Dermis microvascular lymphatic vessel endothelial cell (primary cell): ENCODE measurements around the gene PHACTR2. TPM values are rescaled to one million over a fixed set of nuclear protein-coding genes. Genes with fewer than 3 reads are reported as not detected.

Source experiments
- DNase-seq, 2 donors: peaks; one replicate each; pipeline versions ENCODE4 v3.0.0 to v3.0.0-alpha.2; 2010; ENCODE audit warnings: low read depth in 2 of 2
- total RNA-seq: library from RNA; depleted of rRNA; stranded (reverse); fragments of >200 nt; gene quantifications from 2 replicates; pipeline ENCODE4 v1.2.1, GENCODE V29; 2014

The PHACTR2 gene
- total RNA-seq, 1 donor from 2014 or later, result 163 TPM

DNA sequence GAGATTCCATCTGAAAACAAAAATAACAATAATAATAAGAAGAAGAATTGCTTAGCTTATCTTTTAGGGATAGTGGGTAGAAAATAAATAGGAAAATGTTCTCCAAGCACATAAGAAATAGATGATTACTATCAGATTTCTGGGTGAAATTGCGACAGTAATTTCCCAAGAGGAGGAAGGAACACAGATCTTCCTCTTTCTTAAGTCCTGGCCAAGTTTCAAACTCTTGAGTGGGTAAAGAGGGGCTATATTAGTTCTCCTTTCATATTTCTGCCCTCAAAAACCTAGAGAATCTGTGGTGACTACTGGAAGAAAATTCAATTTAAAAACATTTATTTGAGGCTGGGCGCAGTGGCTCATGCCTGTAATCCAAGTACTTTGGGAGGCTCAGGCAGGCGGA is 63.7 kb downstream of the PHACTR2 start:
- DNase-seq, result no peak

DNA sequence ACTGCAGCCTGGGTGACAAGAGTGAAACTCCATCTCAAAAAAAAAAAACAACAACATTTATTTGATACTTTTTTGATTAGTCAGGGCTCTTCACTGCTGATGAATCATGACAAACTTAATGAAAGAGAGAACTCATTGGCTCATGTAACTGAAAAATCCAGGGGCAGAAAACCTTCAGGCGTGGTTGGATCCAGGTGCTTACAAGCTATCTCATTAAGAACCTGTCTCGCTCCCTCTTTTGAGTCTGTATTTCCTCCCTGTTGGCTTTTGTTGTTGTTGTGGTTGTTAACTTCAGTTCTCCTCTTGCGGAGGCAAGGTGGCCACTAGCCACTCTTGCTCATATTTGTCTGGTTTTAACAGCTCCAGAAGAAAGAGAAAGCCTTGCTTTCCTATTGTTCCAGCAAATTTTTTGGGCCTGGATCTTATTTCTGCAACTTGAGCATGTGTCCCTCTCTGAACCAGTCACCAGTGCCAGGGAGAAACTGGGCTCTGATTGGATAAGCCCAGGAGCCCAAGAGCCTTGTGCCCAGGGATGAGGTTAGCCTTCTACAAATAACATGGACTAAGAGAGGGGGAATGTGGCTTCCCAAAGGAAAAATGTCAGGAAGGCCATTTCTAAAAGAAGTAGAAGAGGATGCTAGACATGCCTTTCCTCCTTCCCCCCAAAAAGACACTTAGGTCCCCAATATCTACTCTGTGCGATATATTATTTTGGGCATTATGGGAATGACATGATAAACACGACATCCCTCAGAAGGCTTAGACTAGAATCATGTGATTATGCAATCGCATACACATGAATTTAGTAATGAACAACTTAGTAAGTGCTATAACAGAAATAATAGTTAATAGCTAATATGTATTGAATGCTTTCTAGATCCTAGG is 64.5 kb downstream of the PHACTR2 start:
- no peak for DNase-seq

DNA sequence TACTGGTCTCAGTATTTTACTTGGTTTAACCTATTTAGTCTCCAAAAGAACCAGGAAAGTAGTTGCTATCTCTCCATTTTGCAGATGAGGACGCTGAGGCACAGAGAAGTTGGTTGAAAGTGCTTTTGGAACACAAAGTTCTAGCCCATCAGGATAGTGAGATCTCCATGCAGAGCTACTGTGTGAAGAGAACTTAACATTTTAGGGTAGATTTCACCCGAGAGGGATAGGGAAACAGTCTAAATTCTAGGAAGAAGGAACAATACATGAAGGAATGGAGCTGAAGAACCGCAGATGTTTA is 65.1 kb downstream of the PHACTR2 start:
- no peak for DNase-seq

DNA sequence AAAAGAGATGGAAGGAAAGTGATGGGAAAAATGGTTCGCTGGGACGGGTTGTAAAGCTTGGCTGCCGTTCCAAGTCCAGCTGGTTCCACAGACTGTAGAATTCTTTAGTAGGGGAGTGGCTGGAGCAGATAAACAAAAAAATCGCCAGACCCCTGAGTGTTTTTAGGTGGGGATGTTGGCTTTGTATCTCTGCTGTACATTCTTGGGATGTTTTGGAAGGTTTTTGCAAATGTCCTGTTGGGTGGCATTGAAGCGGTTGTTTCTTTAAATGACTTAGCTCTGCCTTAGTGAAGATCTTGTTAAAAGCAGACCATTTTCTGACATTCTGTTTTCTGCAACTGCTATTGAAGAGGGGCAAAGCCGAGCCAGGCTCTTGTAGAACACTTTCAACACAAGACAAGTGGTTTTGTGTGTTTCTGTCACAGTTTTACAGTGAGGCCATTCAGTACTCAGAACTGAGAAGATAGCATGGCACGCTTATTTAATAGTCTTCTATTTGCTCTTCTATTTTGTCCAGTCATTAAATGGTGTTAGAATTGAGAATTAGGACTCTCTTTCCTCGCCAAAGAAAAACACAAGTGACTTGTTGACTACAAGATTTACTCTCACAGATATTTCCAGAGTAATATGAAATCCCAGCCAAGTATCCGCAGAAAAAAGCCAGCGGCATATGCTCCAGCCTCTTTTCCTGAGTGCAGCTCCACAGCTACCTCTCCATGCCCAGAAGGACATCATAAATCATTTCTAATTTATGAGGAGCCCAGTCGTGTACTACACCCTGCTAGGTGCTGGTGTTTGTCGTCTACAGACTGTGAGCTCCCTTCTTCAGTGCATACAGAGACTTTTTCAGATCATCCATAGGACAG is 65.8 kb downstream of the PHACTR2 start:
- DNase-seq, result no peak

DNA sequence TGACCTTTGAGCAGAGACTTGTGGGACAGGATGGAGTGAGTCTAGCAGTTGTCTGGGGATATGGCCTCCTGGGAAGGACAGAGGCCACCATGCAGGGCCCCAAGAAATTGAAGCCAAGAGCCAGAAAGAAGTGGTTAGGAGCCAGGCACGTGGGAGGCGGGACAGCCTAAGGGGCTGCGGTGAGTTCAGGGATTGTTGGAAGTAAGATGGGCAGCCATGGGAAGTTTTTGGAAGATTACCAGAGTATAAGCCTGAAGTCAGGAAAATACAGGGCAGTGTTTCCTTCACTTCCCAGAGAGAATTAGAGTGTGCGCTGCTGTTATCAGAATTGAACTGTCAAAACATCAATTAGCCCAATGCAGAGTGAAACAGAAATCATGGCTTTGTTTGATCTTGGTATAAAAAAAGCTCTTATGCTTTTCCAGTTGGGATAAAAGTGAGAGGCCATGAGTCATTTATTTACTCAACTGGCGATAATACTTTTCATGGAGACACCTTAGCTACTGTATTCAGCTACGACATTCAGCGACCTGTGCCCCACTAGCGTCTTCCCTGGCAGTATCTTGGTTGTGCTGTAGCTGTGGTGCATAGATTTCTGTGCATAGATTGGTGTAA is 66.9 kb downstream of the PHACTR2 start:
- peak in 1 of 2 donors; percentile 27 for DNase-seq

DNA sequence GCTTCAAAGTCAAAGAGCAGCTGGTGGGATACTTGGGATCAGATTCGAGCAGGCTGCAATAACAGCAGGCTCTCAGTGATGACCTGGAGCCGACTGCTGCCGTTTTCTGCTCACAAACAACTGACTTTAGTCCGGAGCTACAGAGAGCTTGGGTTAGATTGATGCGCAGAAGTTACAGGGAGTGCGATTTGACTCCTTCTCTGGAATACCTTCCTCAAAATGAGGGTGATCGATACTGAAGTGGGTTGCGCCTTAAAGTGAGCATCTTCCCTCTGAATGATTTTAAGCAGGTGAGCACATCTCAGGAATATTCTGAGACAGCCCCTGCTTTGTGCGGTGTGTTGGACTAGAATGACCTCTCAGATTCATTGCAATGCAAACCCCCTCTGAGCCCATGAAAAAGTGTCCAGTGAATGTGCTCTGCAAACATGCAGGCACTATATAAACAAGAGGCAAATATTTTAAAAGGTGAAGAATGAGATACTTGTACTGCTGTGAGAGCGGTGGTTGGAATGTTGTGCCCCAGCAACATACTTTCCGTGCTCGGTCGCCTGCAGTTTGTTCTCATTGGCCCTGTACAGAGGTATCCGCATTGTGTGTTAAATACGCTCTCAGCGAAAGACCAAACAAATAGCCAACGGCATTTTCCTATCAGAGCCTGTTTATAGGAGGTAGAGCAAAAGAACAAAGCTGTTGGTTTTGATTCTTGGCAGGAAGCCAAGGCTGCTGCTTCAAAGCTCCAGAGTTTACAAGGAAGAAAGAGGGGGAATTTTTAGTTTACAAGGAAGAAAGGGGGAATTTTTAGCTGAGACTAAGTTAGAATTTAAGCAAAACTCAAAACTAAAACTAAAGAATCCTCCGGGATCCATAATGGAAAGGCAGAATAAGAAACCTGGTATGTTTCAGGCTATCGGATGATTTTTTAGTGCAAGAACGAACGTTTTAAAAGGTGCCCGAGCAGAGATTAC is 67.7 kb downstream of the PHACTR2 start:
- peak; percentile 42 to 76 for DNase-seq

DNA sequence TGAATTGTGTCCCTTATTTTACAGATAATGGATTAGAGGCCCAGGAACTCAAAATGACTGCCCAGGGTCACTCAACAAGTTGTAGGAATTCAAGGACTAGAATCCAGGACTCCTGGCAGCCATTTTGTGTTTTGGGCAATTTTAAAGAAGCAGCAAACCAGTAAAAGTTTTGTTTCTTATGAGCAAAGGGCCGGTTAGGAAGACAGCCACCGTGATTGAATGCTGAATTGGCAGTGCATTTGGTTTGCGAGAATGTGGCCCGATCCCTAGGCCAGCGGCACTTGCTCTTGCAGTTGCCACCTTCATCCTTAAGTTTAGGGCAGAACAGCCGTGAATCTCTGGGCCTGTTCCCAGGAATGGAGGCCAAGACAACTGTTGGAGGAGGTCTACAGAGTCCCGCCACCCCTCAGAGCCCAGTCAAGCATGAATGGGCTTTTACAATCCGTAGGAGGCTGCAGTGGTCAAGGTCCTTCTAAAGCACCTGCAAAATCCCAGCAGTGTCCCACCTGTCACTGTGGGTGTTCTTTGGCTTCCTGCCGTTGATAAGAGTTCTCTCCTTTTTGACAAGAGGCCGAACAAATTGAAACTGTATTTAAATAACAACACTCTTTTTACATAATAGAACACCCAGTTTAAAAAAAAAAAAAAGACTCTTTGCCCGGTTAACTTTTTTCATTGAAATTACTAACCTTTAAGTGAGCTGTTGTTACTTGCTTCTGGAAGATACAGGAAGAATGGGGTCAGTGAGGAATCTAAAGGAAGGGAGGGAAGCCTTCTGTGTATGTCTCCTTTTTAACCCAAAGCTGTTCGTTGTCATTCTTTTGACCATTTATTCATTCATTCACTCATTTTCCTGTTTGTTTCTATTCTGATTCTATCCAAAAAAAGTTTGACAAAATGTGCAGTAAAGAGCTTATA is 68.7 kb downstream of the PHACTR2 start:
- no peak for DNase-seq

DNA sequence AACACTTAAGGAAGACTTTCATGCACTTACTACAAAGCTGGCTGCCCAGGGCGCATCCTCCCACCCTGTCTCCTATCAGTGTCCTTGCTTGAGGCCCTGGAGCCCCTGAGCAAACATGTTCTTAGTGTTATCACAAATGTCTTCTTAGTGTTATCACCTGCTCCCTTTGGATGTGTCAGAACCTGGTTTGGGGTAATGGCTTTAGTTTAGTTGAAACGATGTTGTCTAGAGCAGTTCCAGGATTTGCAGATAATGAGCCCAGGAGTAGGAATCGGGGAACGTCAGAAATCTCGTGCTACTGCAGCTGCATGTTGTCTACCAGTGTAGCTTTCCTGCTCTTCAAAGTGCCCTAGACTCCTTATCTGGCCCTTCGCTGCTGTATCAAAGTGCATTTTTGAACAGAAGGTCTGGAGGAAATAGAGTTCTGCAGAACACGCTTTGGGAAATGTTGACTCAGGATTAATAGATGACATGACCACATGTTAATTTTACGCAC is 69.6 kb downstream of the PHACTR2 start:
- no peak for DNase-seq

DNA sequence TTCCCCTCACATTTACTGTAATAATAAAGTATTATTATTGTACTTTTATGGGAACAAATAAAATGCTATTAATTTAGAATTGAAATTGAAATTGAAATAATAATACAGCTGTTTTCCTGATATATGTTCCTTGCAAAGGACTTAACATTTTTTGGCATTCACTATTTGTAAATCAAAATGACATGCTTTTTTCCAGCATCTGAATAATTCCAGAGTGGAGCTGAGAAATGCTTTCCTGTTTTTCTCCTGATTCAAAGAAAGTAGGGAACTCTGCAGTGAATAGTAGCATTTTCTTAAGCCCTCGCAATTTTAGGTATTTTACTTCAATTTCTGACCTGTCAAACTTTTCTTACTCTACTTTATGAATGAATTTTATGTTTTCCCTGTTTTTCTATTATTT is 72.1 kb downstream of the PHACTR2 start:
- DNase-seq, result no peak

DNA sequence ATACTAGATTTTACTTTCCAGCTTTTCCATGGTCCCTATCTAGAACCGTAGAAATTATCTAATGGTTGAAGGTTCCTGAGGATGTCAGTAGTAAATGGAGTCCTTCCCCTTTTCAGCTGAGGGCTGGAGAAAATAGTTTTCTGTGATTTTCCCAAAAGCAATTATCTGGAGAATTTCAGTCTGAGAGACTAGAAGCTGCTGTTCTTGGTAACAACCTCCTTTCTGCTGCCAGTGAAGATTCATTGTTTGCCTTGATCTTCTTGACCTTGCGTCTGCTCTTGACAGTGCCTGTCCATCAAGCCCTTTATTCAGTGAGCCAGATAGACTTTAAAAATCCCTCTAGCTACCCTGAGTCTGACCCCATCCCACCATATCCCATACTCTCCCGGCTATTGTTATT is 73.1 kb downstream of the PHACTR2 start:
- DNase-seq, result no peak

DNA sequence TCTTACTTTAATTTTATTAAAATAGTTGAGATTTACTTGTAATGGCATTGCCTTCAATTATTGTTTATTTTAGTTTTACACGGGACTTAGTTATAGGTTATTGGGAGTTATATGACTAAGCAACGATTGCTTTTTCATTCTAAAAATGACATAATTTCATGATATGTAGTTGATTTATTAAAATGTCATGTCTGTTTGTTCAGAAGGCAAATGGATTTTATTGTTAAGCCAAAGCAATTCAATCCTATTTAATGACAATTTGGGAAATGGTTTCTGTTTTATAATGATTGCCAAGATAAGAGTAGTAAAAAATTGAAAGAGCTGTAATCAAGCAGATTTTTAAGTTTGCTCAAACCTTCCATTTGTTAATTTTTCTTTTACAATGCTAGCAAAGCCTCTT is 74.7 kb downstream of the PHACTR2 start:
- no peak for DNase-seq

DNA sequence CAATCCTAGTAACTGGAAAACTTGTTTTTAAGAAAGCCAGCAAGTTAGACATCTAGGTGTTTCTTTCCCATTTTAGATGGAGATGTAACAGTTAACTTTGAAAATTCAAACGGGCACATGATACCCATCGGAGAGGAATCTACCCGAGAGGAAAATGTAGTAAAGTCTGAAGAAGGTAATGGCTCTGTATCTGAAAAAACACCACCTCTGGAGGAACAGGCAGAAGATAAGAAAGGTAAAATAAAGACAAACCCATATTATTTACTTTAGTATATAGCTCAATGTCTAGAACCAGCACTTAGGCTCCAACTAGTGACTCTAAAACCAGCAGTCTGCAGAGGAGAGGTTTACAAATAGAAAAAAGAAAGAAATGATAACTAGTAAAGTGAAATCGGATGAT is 75.9 kb downstream of the PHACTR2 start:
- no peak for DNase-seq

DNA sequence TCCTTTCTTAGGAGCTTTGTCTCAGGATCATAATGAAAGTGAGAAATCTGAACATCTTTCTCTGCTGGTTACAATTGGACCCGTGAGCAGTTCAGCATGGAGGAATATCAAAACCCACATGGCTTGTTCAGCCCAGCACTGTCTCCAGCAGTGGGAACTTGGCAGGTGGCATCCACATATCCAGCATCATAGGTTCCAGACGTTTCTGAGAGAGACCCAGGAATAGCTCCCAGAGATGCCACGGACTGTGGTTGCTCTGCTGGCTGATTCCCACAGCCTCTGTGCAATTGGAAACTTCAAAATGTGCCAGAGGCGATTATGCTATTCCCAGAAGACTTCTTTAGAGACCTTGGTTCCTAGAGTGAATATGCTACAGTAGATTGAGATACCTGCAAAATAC is 76.4 kb downstream of the PHACTR2 start:
- DNase-seq, result no peak

DNA sequence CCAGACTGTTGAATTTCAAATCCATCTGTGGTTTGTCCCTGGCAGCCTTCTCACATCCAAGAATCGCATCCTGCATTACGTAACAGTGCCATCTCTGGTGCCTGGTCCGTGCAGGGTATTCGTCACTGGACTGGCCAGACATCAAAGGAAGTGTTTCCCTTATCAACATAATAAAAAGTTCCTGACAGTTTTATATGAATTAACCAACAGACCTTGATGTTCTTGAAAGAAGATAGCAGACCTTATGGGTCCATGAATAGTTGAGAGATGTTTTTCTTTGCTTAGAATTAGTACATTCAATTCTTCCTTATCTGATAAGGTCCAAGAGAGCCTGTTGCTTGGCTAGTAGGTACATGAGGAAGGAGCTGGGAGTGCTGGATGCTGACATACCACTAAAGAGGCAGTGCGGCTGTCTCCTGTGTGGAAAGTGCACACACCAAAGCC is 77.6 kb downstream of the PHACTR2 start:
- DNase-seq, result peak; percentile 64 to 76

DNA sequence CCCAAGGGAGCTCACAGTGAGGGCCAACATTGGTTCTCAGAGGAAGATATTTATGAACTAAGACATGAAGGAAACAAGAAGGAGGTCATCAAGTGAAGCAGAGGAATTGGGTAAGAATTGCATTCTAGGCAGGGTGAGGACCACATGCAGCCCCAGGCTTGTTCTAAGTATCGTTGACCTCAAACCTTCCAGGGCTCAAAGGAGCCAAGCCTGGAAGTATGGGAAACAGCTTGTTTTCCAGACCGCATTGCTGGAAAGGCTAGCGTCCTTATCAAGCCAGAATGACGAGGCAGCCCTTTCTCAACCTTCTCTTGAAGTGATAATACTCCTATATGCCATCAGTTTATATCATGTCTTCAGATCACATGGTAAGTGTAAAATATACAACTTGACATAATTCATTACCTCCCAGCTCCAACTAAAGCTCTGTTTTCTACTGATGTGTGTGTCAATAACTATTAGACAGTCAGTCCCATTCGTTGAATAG is 79.6 kb downstream of the PHACTR2 start:
- DNase-seq, result no peak

DNA sequence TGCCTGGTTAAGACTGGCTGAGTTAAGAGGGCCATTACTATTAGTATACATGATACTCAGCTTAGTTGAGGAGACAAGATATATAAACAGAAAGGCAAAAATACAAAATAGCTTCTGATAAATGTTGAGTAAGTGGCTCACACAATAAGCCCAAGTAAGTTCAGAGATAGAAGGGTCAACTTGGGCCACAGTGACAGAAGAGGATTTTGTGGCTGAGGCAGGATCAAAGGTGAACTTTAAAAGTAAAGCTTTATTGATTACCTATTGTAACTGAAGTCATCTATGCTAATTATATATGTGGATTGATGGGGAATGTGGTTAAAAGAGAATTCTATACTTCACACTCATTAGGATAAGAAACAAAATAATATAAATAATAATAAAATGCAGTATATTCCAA is 80.8 kb downstream of the PHACTR2 start:
- DNase-seq, result no peak

DNA sequence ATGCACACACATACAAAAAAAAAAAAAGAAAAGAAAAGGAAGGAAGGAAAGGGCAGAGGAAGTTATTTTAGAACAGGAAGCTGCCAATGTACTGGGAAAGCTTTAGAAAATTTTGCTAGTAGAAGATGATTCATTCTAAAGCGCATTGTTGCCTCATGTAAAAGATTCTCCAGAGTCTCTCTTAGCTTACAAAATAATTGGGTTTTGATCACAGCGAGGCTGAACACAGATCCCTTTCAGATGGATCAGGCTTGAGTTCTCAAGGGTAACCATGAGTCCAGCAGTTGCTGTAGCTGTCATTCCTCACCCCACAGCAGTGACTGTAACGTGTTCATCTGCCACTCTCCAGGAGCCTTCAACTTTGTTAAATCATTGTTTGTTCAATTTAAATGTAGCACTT is 81.9 kb downstream of the PHACTR2 start:
- DNase-seq, result peak; percentile 15 to 49

DNA sequence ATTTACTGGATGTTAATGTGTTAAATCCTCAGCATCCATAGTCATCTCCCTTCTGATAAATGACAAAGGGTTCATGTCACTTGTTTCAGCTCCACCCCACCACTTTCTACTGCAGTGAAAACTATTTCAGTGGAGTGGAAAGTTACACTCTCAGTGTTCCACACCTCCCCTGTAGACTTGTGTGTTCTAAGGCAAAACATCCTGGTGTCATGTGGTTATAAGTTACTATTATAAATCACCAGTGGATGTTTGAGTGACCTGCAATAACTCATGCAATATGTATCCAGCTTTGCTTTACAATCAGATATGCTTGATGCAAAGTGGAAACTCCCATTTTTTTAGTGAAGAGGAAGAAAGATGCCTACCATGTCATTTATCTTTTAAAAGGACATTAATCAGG is 83.3 kb downstream of the PHACTR2 start:
- no peak for DNase-seq

DNA sequence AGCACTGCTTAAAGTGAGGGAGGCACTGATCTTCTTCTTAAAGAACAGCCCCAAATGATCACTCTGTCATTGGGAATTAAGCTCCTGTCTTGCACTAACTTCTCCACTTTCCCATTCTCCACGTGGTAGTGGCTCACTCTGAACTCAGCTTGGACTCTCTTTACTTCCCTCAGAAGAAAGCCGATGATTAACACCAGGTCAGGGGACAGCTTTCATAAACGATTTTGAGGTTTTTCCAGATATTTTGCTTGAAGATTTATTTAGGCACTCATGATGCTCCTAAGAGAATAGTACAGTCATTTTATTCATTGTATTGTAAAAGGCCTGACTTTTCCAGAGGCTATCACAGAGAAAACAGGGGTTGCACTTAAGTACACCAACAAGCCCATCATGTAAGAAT is 84.4 kb downstream of the PHACTR2 start:
- no peak for DNase-seq
